GM19372 (cell line): Measurements from ENCODE around the gene MLANA.

Source experiments
- ATAC-seq: cut with Tn5 transposase; IDR thresholded peaks from one replicate; pipeline ENCODE4 v1.9.1; 2021; ENCODE audit warnings: mild to moderate bottlenecking, low read depth, moderate library complexity; ENCODE audit not compliant: unreplicated experiment

The MLANA gene

DNA sequence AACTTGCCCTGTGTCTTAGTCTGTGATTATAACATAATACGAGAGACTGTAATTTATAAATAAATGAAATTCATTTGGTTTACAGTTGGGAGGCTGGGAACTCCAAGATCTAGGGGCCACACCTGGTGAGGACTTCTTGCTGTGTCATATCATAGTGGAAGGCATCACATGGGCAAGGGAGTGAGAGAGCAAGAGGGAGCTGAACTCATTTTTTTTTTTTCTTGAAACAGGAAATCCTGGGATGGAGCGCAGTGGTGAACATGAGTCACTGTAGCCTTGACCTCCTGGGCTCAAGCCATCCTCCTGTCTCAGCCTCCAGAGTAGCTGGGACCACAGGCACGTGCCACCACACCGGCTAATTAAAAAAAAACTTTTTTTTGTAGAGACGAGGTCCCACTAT is 7.2 kb downstream of the MLANA start:
- ATAC-seq, result no peak

DNA sequence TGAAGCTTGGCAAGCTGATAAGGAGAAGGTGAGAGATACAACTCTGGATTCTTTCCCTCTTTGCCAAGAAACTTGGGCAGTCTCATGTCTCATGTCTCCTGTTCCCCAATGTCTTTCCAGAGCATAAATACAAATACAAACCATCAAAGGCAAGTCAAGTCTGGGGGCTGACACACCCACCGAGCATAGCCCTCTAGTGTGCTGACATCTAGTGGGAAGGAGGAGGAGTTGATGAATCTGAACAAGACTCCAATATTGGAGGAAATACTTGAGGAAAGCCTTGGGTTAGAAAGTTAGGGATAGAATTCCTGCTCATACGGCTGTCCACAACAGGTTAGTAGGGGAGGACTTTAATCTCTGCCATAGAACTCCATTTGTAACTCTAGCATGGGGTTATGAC is 8.6 kb downstream of the MLANA start:
- no peak for ATAC-seq

DNA sequence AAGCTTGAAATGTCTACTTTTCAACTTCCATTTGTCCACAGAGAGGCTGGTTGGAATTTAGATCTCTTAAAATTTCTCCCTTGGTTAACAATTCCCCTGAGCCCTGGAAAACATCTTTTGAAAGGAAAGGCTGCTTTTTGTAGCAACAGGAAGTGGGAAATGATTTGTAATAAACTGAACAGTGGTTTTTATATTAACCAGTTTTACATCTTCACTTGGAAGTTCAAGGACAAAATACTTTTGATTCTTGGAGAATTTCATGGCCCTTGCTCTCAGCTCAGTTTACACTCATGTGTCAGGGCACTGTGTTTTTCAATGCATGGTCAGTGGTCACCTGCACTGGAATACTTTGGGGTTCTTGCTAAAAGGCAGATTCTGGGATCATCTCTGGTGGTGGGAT is 9.9 kb downstream of the MLANA start:
- no peak for ATAC-seq

DNA sequence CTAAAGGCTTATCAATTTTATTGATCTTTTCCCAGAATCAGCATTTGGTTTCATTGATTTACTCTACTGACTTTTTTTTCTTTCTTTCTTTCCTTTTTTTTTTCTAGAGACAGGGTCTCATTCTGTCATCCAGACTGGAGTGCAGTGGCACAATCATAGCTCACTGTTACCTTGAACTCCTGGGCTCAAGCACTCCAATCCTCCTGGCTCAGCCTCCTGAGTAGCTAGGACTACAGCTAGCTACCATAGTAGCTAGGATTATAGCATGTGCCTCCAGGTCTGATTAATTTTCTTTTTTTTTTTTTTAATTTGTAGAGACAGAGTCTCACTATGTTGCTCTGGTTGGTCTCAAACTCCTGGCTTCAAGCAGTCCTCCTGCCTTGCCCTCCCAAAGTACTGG is 11.7 kb downstream of the MLANA start:
- no peak for ATAC-seq

DNA sequence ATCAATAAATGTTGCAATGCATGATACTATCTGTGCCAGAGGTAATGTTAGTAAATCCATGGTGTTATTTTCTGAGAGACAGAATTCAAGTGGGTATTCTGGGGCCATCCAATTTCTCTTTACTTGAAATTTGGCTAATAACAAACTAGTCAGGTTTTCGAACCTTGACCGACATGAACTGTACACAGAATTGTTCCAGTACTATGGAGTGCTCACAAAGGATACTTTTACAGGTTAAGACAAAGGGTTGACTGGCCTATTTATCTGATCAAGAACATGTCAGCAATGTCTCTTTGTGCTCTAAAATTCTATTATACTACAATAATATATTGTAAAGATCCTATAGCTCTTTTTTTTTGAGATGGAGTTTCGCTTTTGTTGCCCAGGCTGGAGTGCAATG is 18.2 kb downstream of the MLANA start:
- no peak for ATAC-seq

DNA sequence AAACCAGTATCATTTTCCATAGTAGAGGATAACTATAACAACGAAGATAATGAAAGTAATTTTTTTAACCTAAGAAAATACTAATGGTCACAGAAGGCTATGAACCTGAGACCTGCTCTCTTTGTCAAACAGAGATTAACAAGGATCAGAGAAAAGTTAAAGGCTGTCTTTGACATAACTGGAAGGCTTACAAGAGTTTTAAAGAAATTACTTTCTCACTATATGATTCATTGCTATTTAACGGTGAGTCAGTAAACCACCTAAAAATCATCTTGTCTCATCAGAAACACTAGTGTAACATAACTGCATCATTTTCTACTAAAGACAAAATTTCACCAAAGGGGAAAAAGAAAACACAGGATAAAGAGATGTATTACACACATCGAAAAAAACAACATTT is 19.3 kb downstream of the MLANA start:
- no peak for ATAC-seq

DNA sequence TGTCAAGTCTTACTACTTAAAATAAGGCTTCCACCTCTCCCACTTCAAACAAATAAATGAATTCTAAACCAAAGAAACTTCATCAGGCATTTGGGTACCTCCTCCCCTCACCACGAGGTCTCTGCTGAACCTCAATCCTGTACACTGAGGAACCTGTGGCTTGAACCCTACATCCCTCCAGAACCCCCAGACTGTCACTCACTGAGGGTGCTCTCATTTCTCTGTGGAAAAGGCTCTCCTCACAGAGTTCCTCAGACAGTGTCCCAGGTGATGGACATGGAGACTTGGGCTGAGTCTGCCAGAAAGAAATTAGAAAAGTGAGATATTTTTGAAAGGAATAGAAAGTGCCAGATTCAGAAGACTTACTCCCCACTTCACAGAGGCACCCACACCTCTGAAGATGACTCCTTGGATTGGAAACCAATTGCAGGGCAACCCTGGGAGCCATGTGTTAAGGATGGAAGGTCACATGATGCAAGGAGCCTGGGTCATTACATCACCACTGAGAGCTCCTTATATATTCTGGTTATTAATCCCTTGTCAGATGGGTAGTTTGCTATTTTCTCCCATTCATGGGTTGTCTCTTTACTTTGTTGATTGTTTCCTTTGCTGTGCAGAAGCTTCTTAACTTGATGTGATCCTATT is 19.8 kb downstream of the MLANA start:
- no peak for ATAC-seq

DNA sequence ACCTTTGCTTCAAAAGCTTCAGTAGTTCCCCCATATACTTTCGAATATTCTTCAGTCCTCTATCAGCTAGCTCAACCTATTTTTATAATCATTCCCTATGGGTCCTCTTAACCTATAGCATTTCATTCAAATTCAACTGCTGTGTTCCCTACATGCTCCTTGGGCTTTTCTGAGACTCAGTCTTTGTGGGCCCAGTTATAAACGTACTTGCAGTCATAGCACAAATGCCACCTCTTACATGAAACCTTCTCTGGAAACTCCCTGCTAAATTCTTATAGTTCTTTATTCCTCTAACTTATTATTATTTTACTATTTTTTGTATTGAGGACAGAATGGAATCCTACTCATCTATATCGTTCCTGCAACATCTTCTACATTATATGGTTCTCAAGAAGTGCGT is 24.7 kb downstream of the MLANA start:
- no peak for ATAC-seq

DNA sequence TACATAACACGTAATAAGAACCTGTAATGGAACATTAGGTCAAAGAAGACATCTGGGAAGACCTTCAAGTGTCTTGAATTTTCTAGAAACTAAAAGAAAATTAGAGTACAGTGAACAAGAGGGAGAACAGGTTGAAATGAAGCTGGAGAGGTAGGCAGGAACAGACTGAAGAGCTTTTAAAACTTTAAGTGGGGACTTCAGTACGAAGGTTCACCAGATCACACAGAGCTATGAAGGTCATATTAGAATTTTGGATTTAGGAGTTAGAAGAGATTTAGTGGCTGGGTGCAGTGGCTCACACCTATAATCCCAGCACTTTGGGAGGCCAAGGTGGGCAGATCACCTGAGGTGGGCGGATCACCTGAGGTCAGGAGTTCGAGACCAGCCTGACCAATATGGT is 26.6 kb downstream of the MLANA start:
- no peak for ATAC-seq

DNA sequence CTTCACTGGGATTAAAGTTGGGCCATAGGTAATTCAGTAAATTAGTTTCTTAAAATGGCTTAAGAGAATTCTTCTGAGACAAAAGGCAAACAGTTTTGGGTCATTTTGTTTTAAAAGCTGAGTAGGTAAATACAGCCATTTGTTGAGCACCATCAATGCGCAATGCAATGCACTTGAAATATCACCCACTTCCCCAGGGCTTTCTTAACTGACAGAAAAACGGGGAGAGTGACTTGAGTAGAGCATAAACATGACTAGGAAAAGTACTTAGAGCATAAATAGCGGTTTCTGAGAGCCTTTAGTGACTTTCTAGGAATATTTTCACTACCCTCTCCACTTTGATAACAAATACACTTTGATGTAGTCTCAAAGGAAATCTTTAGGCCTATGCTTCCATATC is 27.2 kb downstream of the MLANA start:
- ATAC-seq, result no peak

DNA sequence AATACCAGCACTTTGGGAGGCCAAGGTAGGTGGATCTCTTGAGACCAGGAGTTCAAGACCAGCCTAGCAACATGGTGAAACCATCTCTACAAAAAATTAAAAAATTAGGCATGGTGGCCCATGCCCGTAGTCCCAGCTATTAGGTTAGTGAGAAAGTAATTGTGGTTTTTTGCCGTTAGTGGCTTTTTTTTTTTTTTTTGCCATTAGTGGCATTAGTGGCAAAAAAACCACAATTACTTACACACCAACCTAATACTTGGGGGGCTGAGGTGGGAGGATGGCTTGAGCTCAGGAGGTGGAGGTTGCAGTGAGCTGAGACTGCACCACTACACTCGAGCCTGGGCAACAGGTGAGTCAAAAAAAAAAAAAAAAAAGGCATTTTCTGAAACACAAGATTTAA is 27.8 kb downstream of the MLANA start:
- ATAC-seq, result no peak

DNA sequence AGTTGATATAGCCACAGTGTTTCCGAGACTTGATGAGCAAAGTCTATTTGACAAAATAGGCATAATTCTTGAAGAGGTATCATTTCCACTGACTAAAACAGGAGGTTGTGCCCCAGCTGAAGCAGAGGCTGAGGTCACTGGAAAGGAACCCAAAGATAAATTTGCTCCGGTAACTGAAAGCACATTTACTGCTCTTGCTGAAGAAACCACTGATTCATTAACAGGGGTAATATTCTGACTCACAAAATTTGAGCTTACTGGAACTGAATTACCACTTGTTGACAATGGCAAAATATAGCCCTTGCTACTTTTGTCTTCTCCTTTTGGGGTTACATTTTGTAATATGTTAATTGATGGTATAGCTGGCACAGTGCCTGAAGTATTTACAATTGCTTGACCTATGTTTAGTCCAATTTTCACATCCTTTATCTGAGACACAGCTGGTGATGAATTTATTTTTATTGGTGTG is 30.2 kb downstream of the MLANA start:
- peak; percentile 75 for ATAC-seq

DNA sequence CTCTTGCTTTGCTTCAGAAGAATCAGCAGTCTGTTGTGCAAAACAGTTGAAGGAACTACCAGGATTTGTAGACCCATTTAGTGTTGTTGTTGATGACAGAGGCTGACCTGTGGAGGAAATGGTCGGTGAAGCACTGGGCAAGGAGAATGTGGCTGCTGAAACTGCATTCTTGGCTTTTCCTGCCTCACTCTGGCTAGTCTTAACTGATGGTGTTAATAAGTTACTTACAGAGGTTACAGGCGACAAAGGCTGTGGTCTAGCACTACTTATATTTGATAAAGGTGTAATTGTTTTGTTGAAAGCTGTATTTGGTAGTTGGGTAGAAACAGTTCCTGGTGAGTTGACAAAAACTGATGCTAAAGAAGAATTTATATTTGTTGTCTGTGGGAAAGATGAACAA is 31.5 kb downstream of the MLANA start:
- peak; percentile 51 for ATAC-seq

DNA sequence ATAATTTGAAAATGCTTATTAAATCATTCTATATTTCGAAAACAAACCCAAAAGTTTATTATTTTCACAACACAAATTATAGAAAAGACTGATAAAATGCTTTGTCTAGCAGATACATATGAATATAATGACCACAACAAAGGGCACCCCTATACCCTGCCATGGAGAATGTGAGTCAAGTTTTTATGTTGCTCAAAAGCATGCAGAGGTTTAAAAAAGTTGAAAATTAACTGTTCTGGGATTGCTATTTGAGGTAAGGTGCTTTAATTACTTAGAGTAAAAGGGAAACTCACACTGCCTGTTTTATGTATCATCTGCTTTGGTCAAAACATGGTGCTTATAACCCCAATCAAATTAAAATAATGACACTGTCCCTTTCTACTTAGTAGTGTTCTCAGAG is 41.0 kb downstream of the MLANA start:
- ATAC-seq, result no peak

DNA sequence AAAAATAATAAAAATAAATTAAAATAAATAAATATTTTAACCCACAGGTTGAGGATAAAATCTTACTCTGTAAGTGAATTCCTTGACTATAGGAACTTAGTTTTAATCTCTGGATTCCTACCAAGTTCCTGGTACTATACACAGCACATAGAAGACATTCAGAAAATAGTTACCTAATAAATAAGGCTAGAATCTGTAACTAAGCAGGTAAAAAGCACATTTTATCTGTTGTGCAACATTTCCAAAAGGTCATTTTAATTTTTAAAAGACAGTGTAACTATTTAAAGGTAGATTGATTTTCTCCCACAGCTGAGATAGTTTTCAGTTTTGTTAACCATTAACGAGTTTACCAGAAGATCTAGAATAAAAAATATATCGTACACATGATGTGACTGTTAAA is 47.8 kb downstream of the MLANA start:
- no peak for ATAC-seq

DNA sequence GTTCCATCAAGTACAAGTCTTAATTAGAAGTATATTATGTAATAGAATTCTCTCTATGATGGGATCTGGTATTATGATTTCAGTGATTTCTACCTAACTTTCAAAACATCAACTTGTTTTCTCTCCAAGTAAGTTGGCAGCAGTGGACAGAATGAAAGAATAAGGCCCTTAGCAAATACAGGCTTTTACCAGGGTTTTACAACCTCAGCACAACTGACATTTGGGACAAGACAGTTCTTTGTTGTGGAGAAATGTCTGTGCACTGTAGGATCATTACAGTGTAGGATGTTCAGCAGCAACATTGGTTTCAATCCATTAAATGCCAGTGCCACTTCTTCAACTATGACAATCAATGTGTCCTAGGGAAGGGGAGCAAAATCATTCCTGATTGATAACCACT is 48.8 kb downstream of the MLANA start:
- no peak for ATAC-seq

DNA sequence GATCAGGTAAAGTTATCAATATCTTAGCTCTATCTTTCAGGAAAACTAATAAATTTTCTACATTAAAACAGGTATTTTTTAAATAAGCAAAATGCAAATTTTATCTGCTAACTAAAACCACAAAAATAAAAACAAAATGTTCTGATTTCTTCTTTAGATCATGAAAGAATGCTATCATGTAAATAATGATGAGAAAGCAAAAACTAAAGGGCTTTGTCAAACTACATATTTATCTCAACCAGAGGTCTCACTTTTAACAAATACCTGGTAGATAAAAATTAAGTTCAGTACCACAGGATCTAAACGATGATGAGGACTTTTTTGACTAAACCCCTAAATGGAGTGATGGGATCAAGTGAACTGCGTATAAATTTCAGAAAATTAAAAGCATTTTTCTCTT is 50.5 kb downstream of the MLANA start:
- no peak for ATAC-seq

DNA sequence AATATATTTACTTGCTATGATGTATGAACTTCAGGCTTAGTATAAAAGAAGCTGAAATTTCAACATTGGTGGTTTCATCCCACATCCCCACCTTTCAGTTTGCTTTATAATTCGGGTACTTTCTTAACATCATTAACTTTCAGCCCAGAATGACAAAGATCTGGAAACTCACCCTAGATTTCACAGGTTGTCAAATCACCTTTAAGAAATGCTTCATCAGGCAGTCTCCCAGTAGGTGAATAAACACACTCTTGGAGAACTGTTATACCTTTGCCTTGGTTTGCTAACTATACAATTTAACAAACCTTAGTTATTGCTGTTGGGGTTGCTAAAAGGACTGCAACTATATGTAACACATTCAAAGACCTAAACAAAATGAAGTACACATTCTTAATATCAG is 54.4 kb downstream of the MLANA start:
- ATAC-seq, result no peak

DNA sequence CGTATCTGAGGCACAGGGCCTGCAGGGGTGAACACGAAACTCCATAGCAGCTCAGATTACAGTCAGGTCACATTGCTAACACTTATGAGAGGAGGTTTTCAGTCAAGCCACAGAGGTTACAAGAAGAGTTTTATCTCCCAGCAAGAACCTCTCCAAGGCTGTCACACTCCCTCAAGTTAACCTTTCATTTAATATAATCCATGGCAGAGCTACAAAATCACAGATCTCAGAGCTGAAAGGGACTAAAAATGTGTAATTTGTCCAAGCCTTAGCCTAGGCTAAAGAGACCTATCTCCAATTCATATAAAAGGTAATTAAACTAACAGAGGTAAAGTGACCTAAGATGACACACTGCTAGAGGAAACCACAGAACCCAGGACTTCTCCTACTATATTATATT is 57.2 kb downstream of the MLANA start:
- ATAC-seq, result no peak

DNA sequence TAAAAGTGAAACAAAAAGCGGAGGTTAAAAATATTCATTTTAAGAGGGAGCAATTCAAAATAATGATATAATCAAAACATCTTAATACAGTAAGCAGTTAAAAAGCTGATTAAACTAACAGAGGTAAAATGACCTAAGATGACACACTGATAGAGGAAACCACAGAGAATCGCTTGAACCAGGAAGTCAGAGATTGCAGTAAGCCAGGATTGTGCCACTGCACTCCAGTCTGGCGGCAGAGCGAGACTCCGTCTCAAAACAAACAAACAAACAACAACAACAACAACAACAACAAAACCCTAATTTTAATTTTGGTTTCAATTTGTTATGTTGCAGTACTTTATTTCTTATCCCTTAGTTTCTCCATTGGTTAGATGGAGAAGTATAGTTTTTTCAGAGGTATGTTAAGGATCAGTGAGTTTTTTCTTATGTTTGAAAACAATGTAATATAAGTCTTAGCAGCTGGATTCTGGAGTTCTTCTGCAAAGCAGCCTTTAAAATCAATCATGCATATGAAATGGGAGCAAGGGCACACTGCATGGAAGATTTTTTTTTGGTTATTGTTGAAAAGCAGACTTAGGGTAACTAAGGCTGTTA is 58.5 kb downstream of the MLANA start:
- no peak for ATAC-seq

DNA sequence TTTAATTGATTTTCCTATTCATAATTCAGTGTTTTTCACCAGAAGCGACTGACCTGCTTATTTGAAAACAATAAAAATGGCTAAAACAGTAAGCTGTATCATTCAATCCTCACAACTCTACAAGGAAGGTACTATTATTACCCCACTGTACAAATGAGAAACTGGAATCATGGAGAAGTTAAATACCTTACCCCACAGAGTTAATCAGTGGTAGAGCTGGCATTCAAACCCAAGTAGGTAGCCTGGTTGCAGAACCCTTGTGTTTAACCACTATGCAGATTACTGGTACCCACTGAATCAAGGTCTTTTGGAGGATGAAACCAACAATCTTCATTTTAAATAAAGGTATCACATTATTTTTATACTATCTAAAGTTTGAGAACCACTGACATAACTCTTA is 59.6 kb downstream of the MLANA start:
- no peak for ATAC-seq

DNA sequence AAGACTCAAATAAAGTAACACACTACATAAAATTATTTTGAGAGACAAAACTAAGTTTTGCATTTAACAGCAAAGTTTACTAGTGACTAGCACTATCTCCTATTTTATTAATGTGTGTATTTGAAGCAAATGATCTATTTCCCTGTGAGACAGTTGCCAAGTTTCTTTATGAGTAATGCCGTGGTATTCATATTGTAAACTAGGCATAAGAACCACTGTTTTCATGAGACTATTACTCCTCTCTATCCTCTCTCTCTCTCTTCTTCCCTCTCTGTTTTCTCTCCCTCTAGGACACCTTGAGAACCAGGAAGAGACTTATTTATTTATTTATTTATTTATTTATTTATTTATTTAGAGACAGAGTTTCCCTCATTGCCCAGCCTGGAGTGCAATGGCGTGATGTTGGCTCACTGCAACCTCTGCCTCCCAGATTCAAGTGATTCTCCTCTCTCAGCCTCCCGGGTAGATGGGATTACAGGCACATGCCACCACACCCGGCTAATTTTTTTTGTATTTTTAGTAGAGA is 61.1 kb downstream of the MLANA start:
- ATAC-seq, result no peak
